ENCODE data around the gene MIPOL1.

GRCh38 chr14:37563189-37563588 is 365.5 kb downstream of the MIPOL1 start:
- TF ChIP-seq POLR2A (IDR thresholded peaks at IDR 0.05; ENCODE audit: low read depth, low read length) = no peak
- TF ChIP-seq TAF1 (IDR thresholded peaks at IDR 0.05; ENCODE audit: borderline replicate concordance, low read depth, low read length) = no peak
